Testis (tissue), 3 donors: ENCODE measurements around the gene ELMO1. TPM values are rescaled to one million over a fixed set of nuclear protein-coding genes. Genes with fewer than 3 reads are reported as not detected.

Source experiments
- DNase-seq: peaks from one replicate; pipeline ENCODE4 v3.0.0-alpha.2; 2019
- H3K27ac ChIP-seq, 2 donors: fragments of 200-600 bp; sonication (generic); one replicate each; pipeline ENCODE4 v1.5.1; 2019
- H3K27me3 ChIP-seq: fragments of 200-600 bp; sonication (generic); one replicate; pipeline ENCODE4 v1.5.1; 2019
- H3K36me3 ChIP-seq: fragments of 200-600 bp; sonication (generic); one replicate; pipeline ENCODE4 v1.5.1; 2017; ENCODE audit warnings: low read depth; ENCODE audit errors: missing control alignments
- H3K4me1 ChIP-seq: fragments of 200-600 bp; sonication (generic); one replicate; pipeline ENCODE4 v1.5.1; 2019
- H3K4me3 ChIP-seq, 2 donors: fragments of 200-600 bp; sonication (generic); one replicate each; pipeline ENCODE4 v1.5.1; 2017 to 2019
- H3K9me3 ChIP-seq: fragments of 200-600 bp; sonication (generic); one replicate; pipeline ENCODE4 v1.5.1; 2017
- POLR2A ChIP-seq: fragments of 450-650 bp; IDR thresholded peaks from one replicate; pipeline ENCODE4 v1.6.1; 2017; ENCODE audit warnings: antibody characterized with exemption, mild to moderate bottlenecking, moderate library complexity
- WGBS, 2 donors: methylation state at CpG; one replicate each; pipeline ENCODE4 v1.1.5; 2018; 5-methylcytosine and 5-hydroxymethylcytosine counted together
- intact Hi-C: fragments of 100-400 bp; cut with DNase I; formaldehyde crosslinking; loops from one replicate; pipeline ENCODE4 v1.15.1; 2023; ENCODE audit warnings: low total_unique reads
- polyA plus RNA-seq: library from polyadenylated mRNA; stranded (reverse); fragments of 350-450 nt; fragmentation: Illumina TruSeq; extraction: RNeasy Lipid Tissue Mini Kit (QIAGEN cat#74804); gene quantifications from one replicate; pipeline ENCODE4 v1.2.3, GENCODE V29; 2014; ENCODE audit warnings: low read depth, low replicate concordance; ENCODE audit not compliant: insufficient read depth
- total RNA-seq, 2 donors: library from RNA; depleted of rRNA; stranded (reverse); fragments of >200 nt; gene quantifications; one replicate each; pipeline ENCODE4 v1.2.3, GENCODE V29; 2016
- TF ChIP-seq, protein P1 (sequence below), 3 experiments: fragments of 450-650 bp in 2 of 3; fragments of 200-600 bp in 1 of 3; sonication (generic) in 1 of 3; IDR thresholded peaks; one replicate each; pipeline ENCODE4 v1.5.1; 2016 to 2019; ENCODE audit warnings: antibody characterized with exemption in 3 of 3, mild to moderate bottlenecking in 2 of 3, moderate library complexity in 1 of 3

ELMO1 gene
- total and polyA plus RNA-seq, 3 donors from 2014 or later: 12.9 to 47.2 (median 36.5) TPM

DNA sequence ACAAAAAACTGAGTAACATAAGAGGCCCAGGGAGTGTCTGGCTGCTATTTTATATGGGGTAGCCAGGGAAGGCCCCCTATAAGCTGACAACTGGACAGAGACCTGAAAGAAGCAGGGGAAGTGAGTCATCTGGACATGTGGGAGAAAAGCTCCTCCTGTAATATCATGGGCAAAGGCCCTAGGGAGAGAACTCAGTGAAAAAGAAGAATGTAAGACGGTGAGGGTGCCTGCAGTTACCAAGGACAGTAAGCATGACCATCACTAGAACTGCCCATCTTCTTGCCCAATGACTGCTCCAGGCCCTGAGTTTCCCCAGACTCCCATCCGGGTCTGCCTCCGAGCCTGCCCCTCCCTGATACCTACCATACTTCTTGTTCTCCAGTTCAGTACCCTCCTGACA, 2.3 kb downstream of the ELMO1 start:
- H3K4me1 ChIP-seq: peaks cover 8% of the 10 kb centered on the region
- no peak for DNase-seq
- no peak overlapping the region for H3K4me3 ChIP-seq
- no peaks in the 10 kb centered on the region for H3K9me3 ChIP-seq
- H3K36me3 ChIP-seq: no peaks in the 10 kb centered on the region
- peak overlapping the region in 1 of 2 donors; percentile 84 for H3K27ac ChIP-seq
- WGBS, 2 donors: 70 to 74% methylated on average over 3 of the region's 3 CpGs
- no peaks in the 10 kb centered on the region for H3K27me3 ChIP-seq
- TF ChIP-seq, protein P1, sequence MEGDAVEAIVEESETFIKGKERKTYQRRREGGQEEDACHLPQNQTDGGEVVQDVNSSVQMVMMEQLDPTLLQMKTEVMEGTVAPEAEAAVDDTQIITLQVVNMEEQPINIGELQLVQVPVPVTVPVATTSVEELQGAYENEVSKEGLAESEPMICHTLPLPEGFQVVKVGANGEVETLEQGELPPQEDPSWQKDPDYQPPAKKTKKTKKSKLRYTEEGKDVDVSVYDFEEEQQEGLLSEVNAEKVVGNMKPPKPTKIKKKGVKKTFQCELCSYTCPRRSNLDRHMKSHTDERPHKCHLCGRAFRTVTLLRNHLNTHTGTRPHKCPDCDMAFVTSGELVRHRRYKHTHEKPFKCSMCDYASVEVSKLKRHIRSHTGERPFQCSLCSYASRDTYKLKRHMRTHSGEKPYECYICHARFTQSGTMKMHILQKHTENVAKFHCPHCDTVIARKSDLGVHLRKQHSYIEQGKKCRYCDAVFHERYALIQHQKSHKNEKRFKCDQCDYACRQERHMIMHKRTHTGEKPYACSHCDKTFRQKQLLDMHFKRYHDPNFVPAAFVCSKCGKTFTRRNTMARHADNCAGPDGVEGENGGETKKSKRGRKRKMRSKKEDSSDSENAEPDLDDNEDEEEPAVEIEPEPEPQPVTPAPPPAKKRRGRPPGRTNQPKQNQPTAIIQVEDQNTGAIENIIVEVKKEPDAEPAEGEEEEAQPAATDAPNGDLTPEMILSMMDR (IDR thresholded peaks at IDR 0.05): no peak
- no peak for TF ChIP-seq POLR2A
- intact Hi-C loops: no loop called here

DNA sequence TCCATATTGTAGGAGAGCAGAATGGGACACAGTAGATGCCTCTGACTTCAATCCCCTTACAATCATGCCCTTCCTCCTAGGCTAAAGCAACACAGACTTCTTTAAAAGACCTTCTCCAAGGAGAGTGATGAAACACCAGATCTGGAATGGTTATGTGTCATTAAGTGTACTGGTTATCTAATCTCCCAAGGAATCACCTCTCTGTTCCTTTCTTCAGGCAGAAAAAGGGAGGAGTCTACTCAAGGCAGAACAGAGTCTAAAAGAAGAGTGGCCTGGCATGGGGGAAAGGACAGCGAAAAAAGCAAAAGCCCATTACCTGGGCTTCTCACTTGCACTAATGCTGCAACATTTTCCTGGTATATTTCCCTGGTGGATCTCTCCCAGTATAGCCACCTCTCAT, 2.9 kb downstream of the ELMO1 start:
- Histone ChIP-seq H3K9me3 (no peaks in the 10 kb centered on the region), H3K4me1 (peaks cover 8% of the 10 kb centered on the region), H3K4me3 (no peak overlapping the region), H3K27me3 (no peaks in the 10 kb centered on the region), H3K36me3 (no peaks in the 10 kb centered on the region), H3K27ac (peak overlapping the region in 1 of 2 donors; percentile 31)
- 92 to 100% methylated on average over 1 of the region's 1 CpG for WGBS, 2 donors
- no peak for DNase-seq
- intact Hi-C loops: no loop called here
- TF ChIP-seq, protein P1 (IDR thresholded peaks at IDR 0.05): no peak
- TF ChIP-seq POLR2A: no peak

DNA sequence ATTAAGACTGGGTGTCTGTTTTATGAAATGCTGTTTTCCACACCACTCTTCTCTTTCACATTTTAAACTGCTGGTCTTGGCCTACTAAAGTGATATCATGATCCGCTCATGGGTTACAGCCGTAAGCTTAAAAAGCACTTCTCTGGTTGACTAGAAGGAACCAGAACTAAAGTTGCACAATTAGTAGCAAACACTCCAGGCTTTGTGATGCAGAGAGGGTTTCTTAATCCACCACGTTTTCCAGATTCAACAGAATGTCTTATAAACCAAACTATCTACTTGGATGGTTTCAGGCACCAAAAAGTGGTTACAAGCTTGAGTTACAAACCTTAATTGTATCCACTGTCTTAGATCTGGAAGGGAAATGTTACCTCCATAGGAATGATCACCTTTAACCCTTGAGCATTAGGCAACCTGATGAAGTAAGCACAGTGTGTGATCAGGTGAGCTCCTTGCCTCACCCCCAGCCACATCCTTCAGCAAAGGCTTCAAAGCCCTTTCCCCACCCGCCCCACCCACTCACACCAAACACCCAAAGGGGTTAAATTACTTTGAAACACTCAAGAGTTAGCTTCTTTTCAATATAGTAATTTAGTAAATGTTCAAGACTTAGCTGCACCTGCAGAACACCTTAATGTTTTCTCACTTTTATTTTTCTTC, 3.5 kb downstream of the ELMO1 start:
- Histone ChIP-seq H3K4me3 (no peak overlapping the region), H3K27ac (peak overlapping the region in 1 of 2 donors; percentile 31), H3K4me1 (peaks cover 8% of the 10 kb centered on the region), H3K36me3 (no peaks in the 10 kb centered on the region), H3K9me3 (no peaks in the 10 kb centered on the region), H3K27me3 (no peaks in the 10 kb centered on the region)
- DNase-seq: no peak
- intact Hi-C loops: no loop called here
- no peak for TF ChIP-seq POLR2A
- TF ChIP-seq, protein P1 (IDR thresholded peaks at IDR 0.05): no peak
- WGBS, 2 donors: 80 to 85% methylated on average over 4 of the region's 4 CpGs

DNA sequence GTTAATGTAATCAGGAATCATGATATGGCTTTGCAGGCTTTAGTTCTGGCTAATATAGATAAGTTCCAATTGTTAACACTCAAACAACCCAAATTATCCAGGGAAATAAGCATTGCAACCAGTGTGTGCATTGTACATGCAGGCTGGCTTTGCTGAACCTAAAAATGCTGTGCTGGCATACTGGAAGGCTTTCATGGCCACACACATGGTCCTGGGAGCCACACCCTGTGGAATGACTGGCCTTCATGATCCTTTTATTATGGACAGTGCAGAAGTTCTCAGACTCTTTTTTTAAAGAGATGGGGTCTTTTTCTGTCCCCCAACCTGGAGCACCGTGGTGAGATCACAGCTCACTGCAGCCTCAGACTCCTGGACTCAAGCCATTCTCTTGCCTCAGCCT, 5.0 kb downstream of the ELMO1 start:
- Histone ChIP-seq H3K36me3 (no peaks in the 10 kb centered on the region), H3K9me3 (no peaks in the 10 kb centered on the region), H3K4me1 (peaks cover 8% of the 10 kb centered on the region), H3K4me3 (no peak overlapping the region), H3K27me3 (no peaks in the 10 kb centered on the region), H3K27ac (peak overlapping the region in 1 of 2 donors; percentile 32)
- intact Hi-C loops: no loop called here
- WGBS, 2 donors: 67 to 77% methylated on average over 1 of the region's 1 CpG
- DNase-seq: no peak
- TF ChIP-seq, protein P1 (IDR thresholded peaks at IDR 0.05): no peak
- TF ChIP-seq POLR2A: no peak

DNA sequence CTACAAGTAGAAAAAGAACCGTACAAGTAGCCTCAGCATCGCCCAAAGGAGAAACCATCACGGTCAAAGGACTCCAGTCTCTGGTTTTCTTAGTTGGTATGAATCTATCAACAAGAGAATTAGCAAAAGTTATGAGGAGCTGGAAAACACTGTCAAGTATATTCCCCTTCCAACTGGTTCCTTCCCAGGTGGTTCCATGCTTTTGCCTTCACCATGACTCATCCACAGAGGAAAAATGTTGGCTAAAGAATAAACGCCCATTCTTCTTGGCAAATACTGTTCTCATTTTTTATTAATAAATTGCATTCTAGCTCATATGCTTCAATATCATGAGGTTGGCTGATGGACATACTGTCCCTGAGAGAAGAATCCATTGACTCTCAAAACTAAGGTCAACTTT, 6.4 kb downstream of the ELMO1 start:
- no peak for DNase-seq
- H3K27ac ChIP-seq: no peak overlapping the region
- 92 to 93% methylated on average over 4 of the region's 4 CpGs for WGBS, 2 donors
- H3K36me3 ChIP-seq: no peaks in the 10 kb centered on the region
- no peaks in the 10 kb centered on the region for H3K9me3 ChIP-seq
- H3K4me3 ChIP-seq: no peak overlapping the region
- intact Hi-C loops: no loop called here
- TF ChIP-seq, protein P1 (IDR thresholded peaks at IDR 0.05): no peak
- TF ChIP-seq POLR2A: no peak
- H3K4me1 ChIP-seq: peaks cover 8% of the 10 kb centered on the region
- no peaks in the 10 kb centered on the region for H3K27me3 ChIP-seq
